A549 (cell line): ENCODE results near the gene RNF112.

ENCODE experiments used
- CHD2 ChIP-seq: fragments of 150-350 bp; IDR thresholded peaks from 2 replicates; pipeline ENCODE4 v1.6.1; 2014; ENCODE audit warnings: low read length; ENCODE audit not compliant: partially characterized antibody
- MAX ChIP-seq: IDR thresholded peaks from 2 replicates; pipeline ENCODE4 v1.6.1; 2012

GRCh38 chr17:19442731-19443130, 31.7 kb downstream of the RNF112 start:
- TF ChIP-seq MAX, result no peak
- TF ChIP-seq CHD2, result no peak
